ENCODE data around the gene TMEM51.

DNA sequence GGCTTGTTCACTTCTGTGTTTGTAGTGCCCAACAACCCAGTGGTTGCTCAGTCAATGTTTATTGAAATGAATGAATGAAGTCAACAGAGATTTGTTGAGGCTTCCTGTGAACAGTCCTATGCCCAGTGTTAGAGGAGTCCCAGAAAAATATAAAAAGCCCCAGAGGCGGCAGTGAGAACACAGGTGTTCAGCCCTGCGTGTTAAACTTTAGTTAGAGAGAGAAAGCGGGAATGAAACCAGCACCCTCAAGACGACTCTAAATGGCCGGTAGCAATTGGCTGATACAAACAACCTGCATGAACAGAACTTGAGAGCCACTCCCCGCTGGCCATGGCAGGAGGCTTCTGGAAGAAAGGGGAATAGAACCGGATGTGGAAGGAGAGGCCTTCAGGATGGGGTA lies 22.6 kb downstream of the TMEM51 start:
- TF ChIP-seq, protein P1, sequence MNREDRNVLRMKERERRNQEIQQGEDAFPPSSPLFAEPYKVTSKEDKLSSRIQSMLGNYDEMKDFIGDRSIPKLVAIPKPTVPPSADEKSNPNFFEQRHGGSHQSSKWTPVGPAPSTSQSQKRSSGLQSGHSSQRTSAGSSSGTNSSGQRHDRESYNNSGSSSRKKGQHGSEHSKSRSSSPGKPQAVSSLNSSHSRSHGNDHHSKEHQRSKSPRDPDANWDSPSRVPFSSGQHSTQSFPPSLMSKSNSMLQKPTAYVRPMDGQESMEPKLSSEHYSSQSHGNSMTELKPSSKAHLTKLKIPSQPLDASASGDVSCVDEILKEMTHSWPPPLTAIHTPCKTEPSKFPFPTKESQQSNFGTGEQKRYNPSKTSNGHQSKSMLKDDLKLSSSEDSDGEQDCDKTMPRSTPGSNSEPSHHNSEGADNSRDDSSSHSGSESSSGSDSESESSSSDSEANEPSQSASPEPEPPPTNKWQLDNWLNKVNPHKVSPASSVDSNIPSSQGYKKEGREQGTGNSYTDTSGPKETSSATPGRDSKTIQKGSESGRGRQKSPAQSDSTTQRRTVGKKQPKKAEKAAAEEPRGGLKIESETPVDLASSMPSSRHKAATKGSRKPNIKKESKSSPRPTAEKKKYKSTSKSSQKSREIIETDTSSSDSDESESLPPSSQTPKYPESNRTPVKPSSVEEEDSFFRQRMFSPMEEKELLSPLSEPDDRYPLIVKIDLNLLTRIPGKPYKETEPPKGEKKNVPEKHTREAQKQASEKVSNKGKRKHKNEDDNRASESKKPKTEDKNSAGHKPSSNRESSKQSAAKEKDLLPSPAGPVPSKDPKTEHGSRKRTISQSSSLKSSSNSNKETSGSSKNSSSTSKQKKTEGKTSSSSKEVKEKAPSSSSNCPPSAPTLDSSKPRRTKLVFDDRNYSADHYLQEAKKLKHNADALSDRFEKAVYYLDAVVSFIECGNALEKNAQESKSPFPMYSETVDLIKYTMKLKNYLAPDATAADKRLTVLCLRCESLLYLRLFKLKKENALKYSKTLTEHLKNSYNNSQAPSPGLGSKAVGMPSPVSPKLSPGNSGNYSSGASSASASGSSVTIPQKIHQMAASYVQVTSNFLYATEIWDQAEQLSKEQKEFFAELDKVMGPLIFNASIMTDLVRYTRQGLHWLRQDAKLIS (CRISPR knock-in tag; IDR thresholded peaks at IDR 0.05; ENCODE audit: borderline replicate concordance) = no peak
- TF ChIP-seq, protein P2, sequence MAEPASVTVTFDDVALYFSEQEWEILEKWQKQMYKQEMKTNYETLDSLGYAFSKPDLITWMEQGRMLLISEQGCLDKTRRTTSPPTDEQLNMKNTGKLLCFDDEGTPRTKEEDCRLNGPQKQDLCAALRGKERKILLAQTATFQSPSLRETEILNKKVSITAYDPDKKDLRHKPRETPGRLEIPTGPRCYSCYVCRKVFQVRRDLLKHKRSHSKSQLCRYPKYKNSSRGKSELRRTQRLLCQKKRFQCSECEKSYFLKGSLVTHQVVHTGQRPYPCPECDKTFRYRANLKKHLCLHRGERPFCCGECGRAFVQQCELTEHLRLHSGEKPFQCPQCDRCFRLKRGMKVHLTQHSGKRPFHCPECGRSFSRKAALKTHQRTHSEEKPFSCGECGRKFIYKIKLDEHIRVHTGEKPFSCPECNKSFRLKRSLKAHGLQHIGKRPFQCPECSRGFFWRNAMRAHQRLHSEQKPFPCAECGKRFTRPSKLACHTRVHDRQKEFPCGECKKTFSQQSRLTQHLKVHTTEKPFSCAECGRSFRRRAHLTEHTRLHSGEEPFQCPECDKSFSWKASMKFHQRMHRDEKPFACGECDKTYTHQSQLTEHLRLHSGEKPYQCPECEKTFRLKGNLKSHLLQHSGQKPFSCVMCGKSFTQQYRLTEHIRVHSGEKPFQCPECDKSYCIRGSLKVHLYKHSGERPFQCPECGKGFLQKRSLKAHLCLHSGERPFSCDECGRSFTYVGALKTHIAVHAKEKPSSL (CRISPR knock-in tag; conservative IDR thresholded peaks at IDR 0.05) = no peak
- no peak for TF ChIP-seq NR2C2 (CRISPR knock-in tag; IDR thresholded peaks at IDR 0.05)
